ENCODE data around the gene PARN.
A peak's percentile ranks its signal among the peaks of the same experiment; 100 is the strongest.
"Not testable (repeated sequence)": the region's sequence is repeated elsewhere in the genome, so short reads cannot be mapped to it uniquely, and the experiment has no call there.

PARN gene

GRCh38 chr16:14630620-14631330 is 715 bp upstream of the PARN start:
- not testable (repeated sequence) for DNase-seq

- peak; percentile 4 for DNase-seq
Observed at GRCh38 chr16:14629612-14629918, 495 bp downstream of the PARN start.

DNA sequence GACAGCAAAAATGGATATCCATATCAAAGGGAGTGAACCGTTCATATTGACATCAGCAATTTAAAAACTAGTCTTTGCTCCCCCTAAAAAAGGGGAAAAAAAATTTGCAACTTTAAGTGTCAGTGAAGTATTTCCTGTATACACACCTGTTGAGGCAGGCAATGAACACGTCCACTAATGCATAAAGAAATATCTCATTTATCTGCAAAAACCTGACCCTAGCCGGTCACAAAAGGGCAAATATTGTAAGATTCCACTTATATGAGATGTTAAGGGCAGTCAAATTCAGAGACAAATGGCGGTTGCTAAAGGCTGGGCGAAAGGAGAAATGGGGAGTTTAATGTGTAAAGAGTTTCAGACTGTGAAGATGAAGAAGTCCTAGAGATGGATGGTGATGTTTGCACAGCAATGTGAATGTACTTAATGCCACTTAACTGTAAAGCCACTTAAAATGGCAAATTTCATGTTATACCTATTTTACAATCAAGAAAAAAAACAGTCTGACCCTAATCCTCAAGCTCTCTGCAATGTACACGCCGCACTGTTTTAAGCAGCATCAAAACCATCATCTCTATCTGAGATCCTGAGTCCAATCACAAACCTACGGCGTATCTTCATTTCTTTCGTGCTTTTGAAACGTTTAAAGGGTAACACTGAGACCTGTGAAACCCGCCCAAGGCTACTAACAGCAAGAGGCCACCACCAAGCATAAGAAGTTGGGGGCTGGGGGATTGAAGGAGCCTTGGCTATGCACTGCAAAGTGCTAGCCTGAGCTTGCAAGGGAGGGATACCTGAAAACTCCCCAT is 1.1 kb downstream of the PARN start:
- no peak for DNase-seq

- no peak for DNase-seq
Observed at GRCh38 chr16:14627078-14627477, 3.0 kb downstream of the PARN start.

DNA sequence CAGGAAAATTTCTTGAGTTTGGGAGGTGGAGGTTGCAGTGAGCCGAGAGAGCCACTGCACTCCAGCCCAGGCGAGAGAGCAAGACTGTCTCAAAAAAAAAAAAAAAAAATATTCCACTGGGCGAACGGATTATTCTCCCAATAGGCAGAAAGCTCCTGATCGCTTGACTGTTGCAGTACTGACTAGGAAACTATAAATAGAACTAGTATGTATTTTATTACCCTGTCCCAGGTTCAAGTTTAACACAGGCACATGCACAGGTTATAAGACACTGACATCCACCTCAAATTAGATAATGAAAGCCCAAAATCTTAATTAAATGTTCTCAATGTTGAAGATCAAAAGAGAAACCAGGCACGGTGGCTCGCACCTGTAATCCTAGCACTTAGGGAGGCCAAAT is 11.5 kb downstream of the PARN start:
- no peak for DNase-seq

GRCh38 chr16:14616280-14616679 is 13.8 kb downstream of the PARN start:
- DNase-seq: no peak

- no peak for DNase-seq
Observed at GRCh38 chr16:14613991-14614390, 16.1 kb downstream of the PARN start.

GRCh38 chr16:14611660-14612059 is 18.4 kb downstream of the PARN start:
- no peak for DNase-seq

DNA sequence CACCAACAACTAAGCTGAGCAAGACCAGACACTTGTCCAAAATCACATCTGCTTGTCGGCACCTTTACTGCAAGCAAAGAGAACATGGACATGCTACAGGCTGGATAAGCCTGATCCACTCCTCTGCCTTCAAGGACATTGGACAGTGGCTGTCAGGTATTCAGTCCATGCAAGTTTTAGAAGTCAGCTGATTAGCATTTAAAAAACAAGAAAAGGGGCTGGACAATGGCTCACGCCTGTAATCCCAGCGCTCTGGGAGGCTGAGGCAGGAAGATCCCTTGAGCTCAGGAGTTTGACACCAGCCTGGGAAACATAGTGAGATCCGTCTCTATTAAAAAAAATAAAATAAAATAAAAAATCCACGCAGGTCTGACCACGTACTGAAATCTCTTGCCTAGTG is 20.3 kb downstream of the PARN start:
- no peak for DNase-seq

- no peak for DNase-seq
Observed at GRCh38 chr16:14608604-14609003, 21.5 kb downstream of the PARN start.

- DNase-seq: no peak
Observed at GRCh38 chr16:14608111-14608566, 21.9 kb downstream of the PARN start.

DNA sequence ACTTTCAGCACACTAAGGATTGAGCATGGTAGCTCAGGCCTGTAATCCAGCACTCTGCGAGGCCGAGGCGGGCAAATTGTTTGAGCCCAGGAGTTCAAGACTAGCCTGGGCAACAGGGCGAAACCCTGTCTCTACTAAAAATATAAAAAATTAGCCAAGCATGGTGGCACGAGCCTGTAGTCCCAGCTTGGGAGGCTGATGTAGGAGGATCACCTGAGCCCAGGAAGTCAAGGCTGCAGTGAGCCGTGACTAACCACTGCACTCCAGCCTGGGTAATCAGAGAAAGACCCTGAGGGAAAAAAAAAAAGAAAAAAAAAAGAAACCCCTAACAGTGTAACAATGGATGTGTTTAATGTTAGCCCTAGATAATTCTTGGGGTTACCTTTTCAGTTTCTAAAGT is 24.0 kb downstream of the PARN start:
- DNase-seq: no peak

DNA sequence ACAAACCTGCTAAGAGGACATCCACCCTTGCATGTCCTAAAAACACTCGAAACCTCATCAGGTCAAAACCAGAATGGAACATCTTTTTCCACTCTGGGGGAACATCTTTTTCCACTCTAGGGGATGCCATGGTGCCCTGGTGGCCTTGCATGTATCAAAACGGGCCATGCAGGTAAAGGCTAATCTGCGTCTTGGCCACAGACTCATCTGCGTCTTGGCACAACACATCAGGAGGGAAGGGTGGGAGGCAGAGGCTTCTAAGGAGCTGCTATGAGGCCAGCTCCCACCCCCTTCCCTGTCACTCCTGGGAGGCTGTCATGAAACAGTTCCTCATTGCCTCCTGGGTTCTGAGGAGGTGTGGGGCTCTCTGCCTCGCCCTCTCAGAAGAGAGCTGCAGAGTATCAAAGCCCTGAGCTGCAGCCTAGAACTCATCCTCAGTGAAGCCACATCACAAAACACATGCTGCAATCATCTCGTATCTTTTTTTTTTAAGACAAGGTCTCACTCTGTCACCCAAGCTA is 27.6 kb downstream of the PARN start:
- no peak for DNase-seq

GRCh38 chr16:14600164-14600563 is 29.9 kb downstream of the PARN start:
- DNase-seq: peak; percentile 2

DNA sequence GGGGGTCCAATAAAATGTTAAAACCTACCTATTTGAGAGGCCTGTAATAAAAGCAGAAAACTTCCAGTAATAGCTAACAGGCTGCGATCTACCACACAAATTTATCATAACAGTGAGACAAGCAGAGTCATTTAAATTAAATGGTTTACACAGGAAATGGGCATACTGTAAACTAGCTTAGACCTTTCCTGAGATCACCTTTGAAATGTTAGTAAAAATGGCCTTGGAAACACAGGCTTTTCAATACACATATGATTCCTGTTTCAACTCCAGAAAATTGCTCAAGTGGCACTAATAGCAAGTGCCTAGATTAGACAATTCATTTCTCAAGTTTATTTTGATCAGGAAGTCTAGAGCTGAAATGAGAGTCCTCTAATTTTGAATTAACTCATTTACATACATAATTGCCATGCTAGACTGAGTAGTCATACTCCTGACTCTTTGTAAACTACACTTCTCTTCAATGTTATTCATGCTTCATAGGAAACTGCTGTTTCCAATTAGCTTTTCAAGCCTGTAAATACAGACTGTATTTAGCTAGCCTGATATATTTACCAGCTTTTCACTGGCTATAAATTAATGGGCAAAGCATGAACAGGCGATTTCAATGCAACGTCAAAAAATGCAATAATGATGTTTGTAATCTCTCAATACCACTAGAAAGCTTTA is 43.3 kb downstream of the PARN start:
- DNase-seq: no peak

- no peak for DNase-seq
Observed at GRCh38 chr16:14585287-14585686, 44.8 kb downstream of the PARN start.

GRCh38 chr16:14580926-14581325 is 49.1 kb downstream of the PARN start:
- DNase-seq: not testable (repeated sequence)

GRCh38 chr16:14579266-14579665 is 50.8 kb downstream of the PARN start:
- DNase-seq: no peak

DNA sequence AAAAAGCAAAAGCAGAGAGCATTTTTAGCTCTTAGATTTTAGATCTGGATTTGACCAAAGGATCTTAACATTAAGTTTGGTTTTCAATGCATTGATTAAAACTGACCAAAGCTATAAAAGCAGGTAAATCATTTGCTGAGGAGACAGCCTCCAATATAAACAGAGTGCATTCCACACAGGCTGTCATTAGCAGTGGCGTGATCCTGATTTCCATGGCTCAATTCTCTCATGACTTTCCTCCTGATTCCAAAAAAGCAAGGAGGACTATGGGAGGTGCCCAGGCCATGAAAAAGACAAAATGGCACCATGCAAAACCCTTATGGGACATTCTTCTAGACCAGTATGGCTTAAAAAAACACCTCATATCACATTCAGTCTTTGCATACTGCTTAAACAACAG is 53.5 kb downstream of the PARN start:
- no peak for DNase-seq

- no peak for DNase-seq
Observed at GRCh38 chr16:14576069-14576468, 54.0 kb downstream of the PARN start.

DNA sequence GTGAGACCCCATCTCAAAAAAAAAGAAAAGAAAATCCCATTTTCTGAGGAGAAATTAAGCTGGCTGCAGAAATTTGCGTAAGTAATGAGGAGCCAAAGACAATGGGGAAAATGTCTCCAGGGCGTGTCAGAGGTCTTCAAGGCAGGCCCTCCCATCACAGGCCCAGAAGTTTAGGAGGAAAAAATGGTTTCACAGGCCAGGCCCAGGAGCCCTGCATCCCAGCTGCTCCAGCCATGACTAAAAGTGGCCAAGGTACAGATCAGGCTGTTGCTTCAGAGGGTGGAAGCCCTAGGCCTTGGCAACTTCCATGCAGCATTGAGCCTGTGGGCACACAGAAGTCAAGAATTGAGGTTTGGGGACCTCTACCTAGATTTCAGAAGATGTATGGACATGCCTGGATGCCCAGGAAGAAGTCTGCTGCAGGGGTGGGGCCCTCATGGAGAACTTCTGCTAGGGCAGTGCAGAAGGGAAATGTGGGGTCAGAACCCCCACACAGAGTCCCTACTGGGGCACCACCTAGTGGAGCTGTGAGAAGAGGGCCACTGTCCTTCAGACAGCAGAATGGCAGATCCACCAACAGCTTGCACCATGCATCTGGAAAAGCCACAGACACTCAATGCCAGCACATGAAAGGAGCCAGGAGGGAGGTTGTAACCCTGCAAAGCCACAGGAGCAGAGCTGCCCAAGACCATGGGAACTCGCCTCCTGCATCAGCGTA is 55.2 kb downstream of the PARN start:
- DNase-seq: not testable (repeated sequence)

- DNase-seq: no peak
Observed at GRCh38 chr16:14572535-14572934, 57.5 kb downstream of the PARN start.

- no peak for DNase-seq
Observed at GRCh38 chr16:14569213-14569612, 60.8 kb downstream of the PARN start.

All from central memory CD4-positive, alpha-beta T cell (primary cell).